ENCODE results near the gene HSPG2. TPM values are rescaled to one million over a fixed set of nuclear protein-coding genes. Genes with fewer than 3 reads are reported as not detected.
A peak's percentile ranks its signal among the peaks of the same experiment; 100 is the strongest.

The HSPG2 gene
- total RNA-seq, 1 experiment from 2014 or later, result 58.9 TPM

DNA sequence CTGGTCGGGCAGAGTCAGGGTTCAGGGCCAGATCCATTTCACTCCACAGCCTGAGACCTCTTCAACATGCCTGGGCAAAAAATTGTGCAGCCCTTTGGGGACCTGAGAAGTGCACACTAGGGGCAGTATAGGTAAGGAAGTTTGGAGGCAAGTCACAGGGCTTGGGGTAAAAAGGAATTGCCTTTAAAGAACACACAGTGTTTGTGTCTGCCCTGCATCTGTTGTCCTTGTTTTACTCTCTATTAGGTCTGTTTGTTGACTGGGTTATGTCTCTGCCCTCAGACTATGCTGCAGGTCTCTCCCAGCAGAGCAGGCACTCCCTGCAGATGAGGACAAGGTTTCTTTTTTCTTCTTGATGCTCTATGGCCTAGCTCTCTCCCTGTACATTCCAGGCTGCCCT, 103.0 kb downstream of the HSPG2 start:
- ChIA-PET POLR2A (no interaction called here), CTCF (interaction anchor here (0.8 kb wide), 1 partner anchor 8 kb away, joined by 3 read pairs; no protein-coding TSS in a partner anchor)
- TF ChIP-seq, protein P1, sequence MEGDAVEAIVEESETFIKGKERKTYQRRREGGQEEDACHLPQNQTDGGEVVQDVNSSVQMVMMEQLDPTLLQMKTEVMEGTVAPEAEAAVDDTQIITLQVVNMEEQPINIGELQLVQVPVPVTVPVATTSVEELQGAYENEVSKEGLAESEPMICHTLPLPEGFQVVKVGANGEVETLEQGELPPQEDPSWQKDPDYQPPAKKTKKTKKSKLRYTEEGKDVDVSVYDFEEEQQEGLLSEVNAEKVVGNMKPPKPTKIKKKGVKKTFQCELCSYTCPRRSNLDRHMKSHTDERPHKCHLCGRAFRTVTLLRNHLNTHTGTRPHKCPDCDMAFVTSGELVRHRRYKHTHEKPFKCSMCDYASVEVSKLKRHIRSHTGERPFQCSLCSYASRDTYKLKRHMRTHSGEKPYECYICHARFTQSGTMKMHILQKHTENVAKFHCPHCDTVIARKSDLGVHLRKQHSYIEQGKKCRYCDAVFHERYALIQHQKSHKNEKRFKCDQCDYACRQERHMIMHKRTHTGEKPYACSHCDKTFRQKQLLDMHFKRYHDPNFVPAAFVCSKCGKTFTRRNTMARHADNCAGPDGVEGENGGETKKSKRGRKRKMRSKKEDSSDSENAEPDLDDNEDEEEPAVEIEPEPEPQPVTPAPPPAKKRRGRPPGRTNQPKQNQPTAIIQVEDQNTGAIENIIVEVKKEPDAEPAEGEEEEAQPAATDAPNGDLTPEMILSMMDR (IDR thresholded peaks at IDR 0.05; ENCODE audit: unreplicated experiment), result no peak
- Mint-ChIP-seq H3K36me3 (ENCODE audit: insufficient read depth, unreplicated experiment) (peaks cover 77% of the 10 kb centered on the region), H3K9me3 (ENCODE audit: unreplicated experiment) (peaks cover 14% of the 10 kb centered on the region), H3K4me3 (ENCODE audit: unreplicated experiment) (no peak overlapping the region), H3K27me3 (ENCODE audit: insufficient read depth, unreplicated experiment) (no peaks in the 10 kb centered on the region), H3K27ac (ENCODE audit: low read depth, unreplicated experiment) (no peak overlapping the region), H3K4me1 (ENCODE audit: insufficient read depth, unreplicated experiment) (no peaks in the 10 kb centered on the region)
- BruUV-seq (replicated peaks), result no TSS peak
- intact Hi-C loops (cut with micrococcal nuclease), result no loop called here
- no peak for DNase-seq (ENCODE audit: unreplicated experiment)

DNA sequence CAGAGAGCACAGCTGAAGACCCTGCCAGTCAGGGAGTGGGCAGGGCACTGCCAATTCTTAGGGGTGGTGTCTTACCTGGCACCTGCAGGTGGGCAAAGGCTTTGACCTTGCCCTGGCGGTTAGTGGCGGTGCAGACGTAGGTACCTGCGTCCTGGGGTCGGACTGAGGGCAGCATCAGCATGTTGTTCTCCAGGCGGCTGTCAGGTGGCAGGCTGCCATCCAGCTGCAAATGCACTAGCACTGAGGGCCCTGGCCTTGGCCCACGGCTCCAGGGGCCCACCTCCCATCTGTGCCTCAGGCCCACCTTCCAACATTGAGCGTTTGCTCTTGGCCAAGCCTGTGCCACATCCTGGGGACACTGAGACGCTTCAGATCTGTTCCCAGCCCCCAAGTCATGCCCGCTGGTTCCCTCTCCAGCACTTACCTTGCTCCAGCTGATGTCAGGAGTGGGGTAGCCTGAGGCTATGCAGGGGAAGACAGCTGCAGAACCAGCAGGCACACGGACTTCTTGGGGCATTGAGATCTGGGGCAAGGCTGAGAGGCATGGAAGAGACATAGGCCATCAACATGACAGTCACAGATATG, 103.6 kb downstream of the HSPG2 start:
- TF ChIP-seq, protein P1 (IDR thresholded peaks at IDR 0.05; ENCODE audit: unreplicated experiment), result no peak
- Mint-ChIP-seq H3K36me3 (ENCODE audit: insufficient read depth, unreplicated experiment) (peaks cover 71% of the 10 kb centered on the region), H3K9me3 (ENCODE audit: unreplicated experiment) (peaks cover 14% of the 10 kb centered on the region), H3K27ac (ENCODE audit: low read depth, unreplicated experiment) (no peak overlapping the region), H3K4me1 (ENCODE audit: insufficient read depth, unreplicated experiment) (no peaks in the 10 kb centered on the region), H3K4me3 (ENCODE audit: unreplicated experiment) (no peak overlapping the region), H3K27me3 (ENCODE audit: insufficient read depth, unreplicated experiment) (no peaks in the 10 kb centered on the region)
- no TSS peak for BruUV-seq (replicated peaks)
- intact Hi-C loops (cut with micrococcal nuclease), result no loop called here
- ChIA-PET POLR2A (no interaction called here), CTCF (interaction anchor here (0.6 kb wide), 1 partner anchor 126 kb away, joined by 3 read pairs; no protein-coding TSS in a partner anchor)
- no peak for DNase-seq (ENCODE audit: unreplicated experiment)

DNA sequence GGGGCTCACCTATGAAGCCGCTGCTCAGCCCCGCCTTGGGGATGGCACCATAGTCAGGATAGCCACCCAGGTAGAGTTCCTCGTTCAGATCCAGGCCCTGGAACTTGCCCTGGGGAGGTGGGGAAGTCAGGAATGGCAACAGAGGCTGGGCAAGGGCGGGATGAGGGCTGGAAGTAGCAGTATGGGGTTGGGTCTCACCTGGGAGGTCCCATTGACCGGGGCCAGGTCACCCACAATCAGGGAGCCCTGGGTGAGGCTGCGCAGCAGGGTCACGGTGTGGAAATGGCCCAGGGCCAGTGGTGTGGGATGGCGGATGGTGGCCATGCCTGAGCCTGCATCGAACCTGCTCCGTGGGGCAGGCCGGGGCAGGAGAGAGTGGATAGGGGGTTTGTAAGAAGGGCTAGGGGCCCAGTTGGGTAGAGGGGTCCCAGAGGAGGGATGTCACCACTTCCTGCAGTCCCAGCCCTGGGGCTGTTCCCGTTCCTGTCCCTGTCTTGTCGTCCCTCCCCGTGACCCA, 105.6 kb downstream of the HSPG2 start:
- Mint-ChIP-seq H3K27ac (ENCODE audit: low read depth, unreplicated experiment) (peak overlapping the region; percentile 48), H3K4me1 (ENCODE audit: insufficient read depth, unreplicated experiment) (no peaks in the 10 kb centered on the region), H3K9me3 (ENCODE audit: unreplicated experiment) (peaks cover 14% of the 10 kb centered on the region), H3K27me3 (ENCODE audit: insufficient read depth, unreplicated experiment) (no peaks in the 10 kb centered on the region), H3K4me3 (ENCODE audit: unreplicated experiment) (no peak overlapping the region), H3K36me3 (ENCODE audit: insufficient read depth, unreplicated experiment) (peaks cover 65% of the 10 kb centered on the region)
- POLR2A ChIA-PET, result interaction anchor here (0.6 kb wide), 1 partner anchor 105 kb away, joined by 3 read pairs; no protein-coding TSS in a partner anchor
- no peak for DNase-seq (ENCODE audit: unreplicated experiment)
- TF ChIP-seq, protein P1 (IDR thresholded peaks at IDR 0.05; ENCODE audit: unreplicated experiment), result no peak
- CTCF ChIA-PET, result no interaction called here
- intact Hi-C loops (cut with micrococcal nuclease), result no loop called here
- no TSS peak for BruUV-seq (replicated peaks)

- no peaks in the 10 kb centered on the region for H3K27me3 Mint-ChIP-seq (ENCODE audit: insufficient read depth, unreplicated experiment)
- peaks cover 14% of the 10 kb centered on the region for H3K9me3 Mint-ChIP-seq (ENCODE audit: unreplicated experiment)
- no peaks in the 10 kb centered on the region for H3K4me1 Mint-ChIP-seq (ENCODE audit: insufficient read depth, unreplicated experiment)
- POLR2A ChIA-PET, result no interaction called here
- no peak for DNase-seq (ENCODE audit: unreplicated experiment)
- no peak overlapping the region for H3K4me3 Mint-ChIP-seq (ENCODE audit: unreplicated experiment)
- TF ChIP-seq, protein P1 (IDR thresholded peaks at IDR 0.05; ENCODE audit: unreplicated experiment), result no peak
- CTCF ChIA-PET, result no interaction called here
- no peak overlapping the region for H3K27ac Mint-ChIP-seq (ENCODE audit: low read depth, unreplicated experiment)
- no TSS peak for BruUV-seq (replicated peaks)
- peaks cover 59% of the 10 kb centered on the region for H3K36me3 Mint-ChIP-seq (ENCODE audit: insufficient read depth, unreplicated experiment)
- intact Hi-C loops (cut with micrococcal nuclease), result no loop called here
Measured at GRCh38 chr1:21830792-21831453, 106.2 kb downstream of the HSPG2 start.

Measured in MCF 10A (cell line).